GM23338 (cell line): ENCODE measurements around the gene CD6.

Experiments used
- CREB1 ChIP-seq: fragments of 250-450 bp; sonication (Bioruptor Pico); IDR thresholded peaks from 2 replicates; pipeline ENCODE4 v1.5.0; 2020; ENCODE audit warnings: low read depth, mild to moderate bottlenecking, moderate library complexity
- EZH2 ChIP-seq: fragments of 200-600 bp; sonication (generic); IDR thresholded peaks from one replicate; pipeline ENCODE4 v1.8.0; 2017; ENCODE audit warnings: antibody characterized with exemption, mild to moderate bottlenecking, low read depth; ENCODE audit not compliant: unreplicated experiment
- EZH2phosphoT487 ChIP-seq: fragments of 200-600 bp; sonication (generic); IDR thresholded peaks from one replicate; pipeline ENCODE4 v1.8.1; 2018; ENCODE audit warnings: antibody characterized with exemption; ENCODE audit not compliant: unreplicated experiment
- JUNB ChIP-seq: IDR thresholded peaks from one replicate; pipeline ENCODE4 v1.6.1; 2016; ENCODE audit warnings: antibody characterized with exemption; ENCODE audit not compliant: unreplicated experiment
- REST ChIP-seq: IDR thresholded peaks from one replicate; pipeline ENCODE4 v1.6.1; 2018; ENCODE audit warnings: antibody characterized with exemption; ENCODE audit not compliant: unreplicated experiment
- TF ChIP-seq, protein P1 (sequence below), 2 experiments: fragments of 200-600 bp in 1 of 2; sonication (generic) in 1 of 2; conservative IDR thresholded peaks; 2 replicates each; pipeline versions ENCODE4 v1.5.1 to v1.6.1; 2016 to 2017; ENCODE audit warnings: antibody characterized with exemption in 2 of 2, low read depth in 2 of 2, mild to moderate bottlenecking in 2 of 2, moderate library complexity in 1 of 2

GRCh38 chr11:61058583-61059259 is 87.2 kb downstream of the CD6 start:
- TF ChIP-seq JUNB, result no peak
- TF ChIP-seq, protein P1, sequence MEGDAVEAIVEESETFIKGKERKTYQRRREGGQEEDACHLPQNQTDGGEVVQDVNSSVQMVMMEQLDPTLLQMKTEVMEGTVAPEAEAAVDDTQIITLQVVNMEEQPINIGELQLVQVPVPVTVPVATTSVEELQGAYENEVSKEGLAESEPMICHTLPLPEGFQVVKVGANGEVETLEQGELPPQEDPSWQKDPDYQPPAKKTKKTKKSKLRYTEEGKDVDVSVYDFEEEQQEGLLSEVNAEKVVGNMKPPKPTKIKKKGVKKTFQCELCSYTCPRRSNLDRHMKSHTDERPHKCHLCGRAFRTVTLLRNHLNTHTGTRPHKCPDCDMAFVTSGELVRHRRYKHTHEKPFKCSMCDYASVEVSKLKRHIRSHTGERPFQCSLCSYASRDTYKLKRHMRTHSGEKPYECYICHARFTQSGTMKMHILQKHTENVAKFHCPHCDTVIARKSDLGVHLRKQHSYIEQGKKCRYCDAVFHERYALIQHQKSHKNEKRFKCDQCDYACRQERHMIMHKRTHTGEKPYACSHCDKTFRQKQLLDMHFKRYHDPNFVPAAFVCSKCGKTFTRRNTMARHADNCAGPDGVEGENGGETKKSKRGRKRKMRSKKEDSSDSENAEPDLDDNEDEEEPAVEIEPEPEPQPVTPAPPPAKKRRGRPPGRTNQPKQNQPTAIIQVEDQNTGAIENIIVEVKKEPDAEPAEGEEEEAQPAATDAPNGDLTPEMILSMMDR (conservative IDR thresholded peaks at IDR 0.05; ENCODE audit: low read depth in 2 of 2), result no peak
- no peak for TF ChIP-seq CREB1 (CRISPR knock-in tag)
- no peak for TF ChIP-seq EZH2
- TF ChIP-seq REST, result no peak
- no peak for TF ChIP-seq EZH2phosphoT487
